GM19324 (cell line): ENCODE data around the gene MMP15.
"Not testable (repeated sequence)": the region's sequence is repeated elsewhere in the genome, so short reads cannot be mapped to it uniquely, and the experiment has no call there.

ENCODE experiments used
- ATAC-seq: cut with Tn5 transposase; IDR thresholded peaks from one replicate; pipeline ENCODE4 v1.9.1; 2021; ENCODE audit warnings: mild to moderate bottlenecking, moderate library complexity; ENCODE audit not compliant: unreplicated experiment, low FRiP score

Gene MMP15

GRCh38 chr16:57995721-57996405 is 29.7 kb upstream of the MMP15 start:
- ATAC-seq = no peak

- no peak for ATAC-seq
Measured at GRCh38 chr16:57996406-57997175, 29.0 kb upstream of the MMP15 start.

GRCh38 chr16:57997176-57997527 is 28.4 kb upstream of the MMP15 start:
- ATAC-seq = no peak

DNA sequence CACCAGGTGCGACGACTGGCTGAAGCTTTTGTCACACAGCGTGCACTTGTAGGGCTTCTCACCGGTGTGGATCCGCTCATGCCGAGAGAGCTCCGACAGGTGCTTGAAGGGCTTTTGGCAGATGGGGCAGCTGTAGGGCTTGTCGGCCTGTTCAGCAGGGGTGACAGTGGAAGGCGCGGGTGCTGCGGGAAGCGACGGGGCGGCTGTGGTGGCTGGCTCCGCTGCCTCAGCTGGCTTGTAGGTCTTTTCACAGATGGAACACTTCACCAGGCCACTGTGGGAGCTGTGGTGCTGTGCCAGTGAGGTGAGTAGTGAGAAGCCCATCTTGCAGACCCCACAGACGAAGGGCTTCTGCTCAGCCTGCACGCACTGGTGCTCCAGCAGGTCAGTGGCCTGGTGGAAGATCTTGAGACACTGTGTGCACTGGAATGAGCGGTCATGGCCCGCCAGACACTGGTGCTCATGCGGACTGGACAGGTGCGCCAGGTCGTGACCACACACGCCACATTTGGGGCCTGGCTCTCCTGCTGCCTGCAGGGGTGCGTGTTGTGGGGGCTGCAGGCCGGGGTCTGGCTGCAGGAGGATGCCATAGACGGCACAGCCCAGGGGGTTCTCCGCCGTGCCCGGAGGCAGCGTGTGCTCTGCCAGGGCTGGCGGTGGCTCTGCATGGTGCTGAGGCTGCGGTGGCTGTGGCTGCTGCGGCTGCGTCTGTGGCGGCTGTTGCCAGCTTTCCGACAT is 27.9 kb upstream of the MMP15 start:
- ATAC-seq = no peak

DNA sequence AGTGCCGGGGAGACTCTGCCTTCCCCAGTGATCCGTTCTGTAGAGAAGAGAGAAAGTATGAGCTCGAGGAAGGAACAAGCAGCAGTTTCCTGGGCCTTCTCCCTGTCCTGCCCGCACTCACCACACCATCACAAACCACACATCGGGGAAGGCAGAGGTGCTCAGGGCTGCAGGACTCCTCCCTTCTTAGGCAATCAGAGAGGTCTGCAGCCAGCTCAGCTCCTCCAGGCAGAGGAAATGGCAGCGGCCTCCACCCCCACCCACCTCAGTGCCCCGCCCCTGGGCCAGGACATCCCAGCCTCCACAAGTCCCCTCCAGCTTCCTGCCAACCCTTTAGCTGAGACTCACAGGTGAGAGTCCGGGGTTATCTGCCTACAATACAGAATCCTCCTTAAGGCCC is 27.1 kb upstream of the MMP15 start:
- no peak for ATAC-seq

- no peak for ATAC-seq
Measured at GRCh38 chr16:57998992-57999365, 26.6 kb upstream of the MMP15 start.

- ATAC-seq = no peak
Measured at GRCh38 chr16:57999366-57999970, 26.1 kb upstream of the MMP15 start.

GRCh38 chr16:57999971-58000705 is 25.4 kb upstream of the MMP15 start, which contains the start of gene ZNF319:
ZNF319 (minus strand) TSS chr16:58000672; CDS start chr16:57998265, 2,407 bp downstream.
- peak; percentile 25 for ATAC-seq

DNA sequence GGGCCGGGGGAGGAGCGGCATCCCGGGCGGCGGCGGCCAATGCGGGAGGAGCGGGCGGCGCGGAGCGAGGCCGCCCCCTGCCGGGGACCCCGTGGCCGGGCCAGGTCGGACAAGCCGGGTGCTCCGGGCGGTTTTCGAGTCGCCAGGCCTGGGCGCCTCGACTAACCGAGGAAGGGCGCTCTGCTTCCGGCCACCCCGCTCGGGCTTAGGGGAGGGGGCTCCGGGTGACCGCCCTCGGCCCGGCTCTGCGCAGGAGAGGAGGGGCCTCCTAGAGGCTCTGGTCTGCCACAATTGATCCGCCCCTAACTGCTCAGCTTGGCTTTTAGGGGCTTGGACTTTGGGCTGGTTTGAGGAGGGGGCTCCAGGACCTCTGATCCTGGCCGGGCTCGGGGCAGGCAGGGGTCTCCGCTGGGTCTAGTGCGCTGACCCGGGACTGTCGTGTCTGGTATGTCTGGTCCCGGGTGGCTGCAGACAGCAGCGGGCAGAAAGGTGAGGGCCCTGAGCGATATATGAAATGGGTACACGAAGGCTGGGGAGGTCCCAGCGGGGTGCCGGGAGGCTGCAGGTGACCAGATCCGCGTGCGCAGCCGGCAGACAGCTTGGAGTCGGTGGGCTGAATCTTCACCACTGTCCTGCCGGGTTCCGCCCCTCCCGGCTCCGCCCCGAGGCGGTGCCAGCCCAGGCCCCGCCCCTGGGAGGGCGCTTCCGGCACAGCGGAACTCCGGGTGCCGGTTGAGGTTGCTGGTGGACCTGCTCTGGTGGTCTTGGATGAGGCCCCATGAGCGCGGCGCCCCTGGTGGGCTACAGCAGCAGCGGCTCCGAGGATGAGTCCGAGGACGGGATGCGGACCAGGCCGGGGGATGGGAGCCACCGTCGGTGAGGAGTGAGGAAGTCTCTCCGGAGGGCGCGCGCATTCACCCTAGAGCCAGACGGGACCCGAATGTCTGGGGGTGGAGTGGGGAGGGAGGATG is 24.6 kb upstream of the MMP15 start, which contains the start of gene USB1:
Gene USB1 (plus strand): TSS at position 702 of the 971 bp plus-strand sequence. CDS start 77 bp downstream, at position 779.
- ATAC-seq = peak; percentile 79

GRCh38 chr16:58001781-58002415 is 23.7 kb upstream of the MMP15 start:
- ATAC-seq = no peak

DNA sequence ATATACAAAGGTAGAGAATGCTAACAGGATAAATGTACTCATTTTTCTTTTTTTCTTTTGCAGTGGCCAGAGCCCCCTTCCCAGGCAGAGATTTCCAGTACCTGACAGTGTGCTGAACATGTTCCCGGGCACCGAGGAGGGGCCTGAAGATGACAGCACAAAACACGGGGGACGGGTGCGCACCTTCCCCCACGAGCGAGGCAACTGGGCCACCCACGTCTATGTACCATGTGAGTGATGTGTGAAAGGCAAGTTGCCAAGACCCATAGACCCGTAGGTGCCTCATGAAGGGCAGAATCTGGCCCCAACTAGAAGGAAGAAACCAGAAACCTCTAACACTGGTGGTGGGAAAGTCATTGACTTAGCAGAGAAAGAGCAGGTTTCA is 23.1 kb upstream of the MMP15 start:
- no peak for ATAC-seq

DNA sequence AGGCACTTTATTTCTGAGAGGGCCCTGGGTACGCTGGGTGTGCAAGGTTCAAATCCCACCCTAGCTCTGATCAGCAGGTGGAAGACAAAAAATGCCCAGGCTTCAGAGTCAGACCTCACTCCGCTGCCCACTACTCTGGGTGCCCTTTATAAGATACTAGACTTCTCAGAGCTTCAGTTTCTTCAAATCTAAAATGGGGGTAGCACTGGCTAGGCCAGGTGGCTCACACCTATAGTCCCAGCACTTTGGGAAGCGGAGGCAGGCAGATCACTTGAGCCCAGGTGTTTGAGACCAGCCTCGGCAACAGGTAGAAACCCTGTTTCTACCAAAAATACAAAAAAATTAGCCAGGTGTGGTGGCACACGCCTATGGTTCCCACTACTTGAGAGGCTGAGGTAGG is 22.6 kb upstream of the MMP15 start:
- ATAC-seq = no peak

- not testable (repeated sequence) for ATAC-seq
Measured at GRCh38 chr16:58004736-58005135, 20.8 kb upstream of the MMP15 start.

DNA sequence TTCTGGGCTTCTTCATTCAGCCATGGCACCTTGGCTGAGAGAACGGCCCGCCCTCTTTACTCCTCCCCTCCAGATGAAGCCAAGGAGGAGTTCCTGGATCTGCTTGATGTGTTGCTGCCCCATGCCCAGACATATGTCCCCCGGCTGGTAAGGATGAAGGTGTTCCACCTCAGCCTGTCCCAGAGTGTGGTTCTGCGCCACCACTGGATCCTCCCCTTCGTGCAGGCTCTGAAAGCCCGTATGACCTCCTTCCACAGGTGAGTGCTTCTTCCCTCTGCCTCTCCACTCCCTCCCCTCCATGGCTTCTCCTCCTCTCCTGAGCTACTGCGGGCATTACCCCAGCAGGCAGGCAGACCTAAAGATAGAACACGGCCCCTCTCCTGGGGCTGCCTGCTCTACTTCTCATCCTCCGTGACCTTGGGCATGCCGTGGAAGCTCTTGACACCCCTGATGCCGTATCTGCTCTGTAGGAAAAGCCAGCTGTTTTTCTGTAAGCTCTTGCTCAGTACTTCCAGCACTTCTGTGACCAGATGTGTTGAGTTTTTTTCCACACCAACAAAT is 15.6 kb upstream of the MMP15 start:
- ATAC-seq = no peak

- ATAC-seq = no peak
Measured at GRCh38 chr16:58010886-58011285, 14.7 kb upstream of the MMP15 start.

DNA sequence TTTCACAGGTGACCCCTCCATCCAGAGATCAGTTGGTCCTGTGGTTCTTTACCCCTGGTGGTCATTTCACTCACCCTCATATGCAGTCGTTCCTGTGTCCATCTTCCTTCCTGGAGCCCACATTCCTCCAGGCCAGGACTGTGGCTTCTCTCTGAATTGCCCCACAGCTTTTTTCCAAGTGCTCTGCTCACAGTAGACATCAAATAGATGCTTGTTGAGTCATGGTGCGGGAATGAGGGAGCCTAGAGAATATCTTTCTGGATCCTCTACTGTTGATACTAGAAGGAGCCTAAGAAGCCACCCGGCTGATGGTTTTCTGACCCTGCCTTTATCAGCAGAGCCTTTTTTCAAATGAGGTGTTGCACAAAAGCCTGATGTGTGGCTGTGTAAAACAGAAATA is 13.9 kb upstream of the MMP15 start:
- ATAC-seq = no peak

DNA sequence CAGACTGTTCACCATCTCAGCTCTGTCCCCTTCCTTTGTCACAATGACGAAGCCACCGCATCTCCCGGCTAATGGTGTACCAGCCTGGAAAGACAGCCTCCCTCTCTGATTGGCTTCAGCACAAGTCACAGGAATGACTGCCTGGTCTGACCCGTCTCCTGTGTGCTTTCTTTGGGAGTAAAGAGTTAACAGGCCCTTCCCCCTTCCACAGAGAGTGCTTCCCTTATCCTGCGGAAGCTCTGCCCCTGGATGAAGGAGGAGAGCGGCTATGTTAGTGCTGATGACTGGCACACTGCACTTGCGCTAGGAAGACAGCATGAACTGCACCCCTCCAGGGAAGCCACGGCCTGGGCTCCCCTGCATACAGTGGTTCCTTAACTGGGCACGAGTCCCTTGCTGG is 13.1 kb upstream of the MMP15 start:
- no peak for ATAC-seq

DNA sequence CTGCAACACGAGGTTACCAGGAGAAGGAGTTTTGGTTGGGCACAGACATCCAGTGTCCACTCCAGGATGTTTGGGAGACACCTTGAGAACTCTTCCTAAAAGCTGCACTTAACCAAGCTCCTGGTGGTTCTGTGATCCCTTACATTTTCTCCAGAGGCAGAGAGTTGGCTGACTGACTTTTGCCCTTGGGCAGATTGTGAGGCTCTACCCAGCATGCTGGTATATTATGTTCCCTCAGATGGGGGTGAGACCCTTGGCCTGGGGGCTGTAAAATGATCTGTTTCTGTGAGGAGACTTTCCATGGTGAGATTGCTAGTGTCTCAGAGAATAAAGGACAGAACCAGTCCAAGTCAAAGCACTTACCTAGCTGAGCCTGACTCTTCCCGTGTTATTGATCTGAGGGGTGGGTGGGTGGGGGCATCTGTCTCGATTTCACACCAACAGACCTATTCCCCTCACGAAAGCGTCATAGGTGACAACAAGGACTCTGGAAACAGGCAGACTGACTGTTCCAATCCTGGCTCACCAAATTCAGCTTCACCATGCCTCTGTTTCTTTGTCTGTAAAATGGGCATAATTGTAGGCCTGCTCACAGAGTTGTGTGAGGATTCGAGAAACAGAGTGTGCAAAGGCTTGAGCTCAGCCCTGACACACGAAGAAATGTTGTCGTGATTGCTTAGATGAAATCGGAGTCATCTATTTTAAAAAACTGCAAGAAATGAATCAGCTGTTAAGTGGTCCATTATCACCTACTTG is 12.2 kb upstream of the MMP15 start:
- ATAC-seq = no peak
